IMR-90 (cell line): ENCODE results near the gene CCZ1B. TPM values are rescaled to one million over a fixed set of nuclear protein-coding genes. Genes with fewer than 3 reads are reported as not detected.
"Not testable (repeated sequence)": the region's sequence is repeated elsewhere in the genome, so short reads cannot be mapped to it uniquely, and the experiment has no call there.

ENCODE experiments used
- ATAC-seq: fragments of 200-7000 bp; cut with Tn5 transposase; 2 replicates; pipeline ENCODE4 v1.9.1; 2020; ENCODE audit warnings: low read depth, mild to moderate bottlenecking, moderate library complexity
- BruUV-seq: library from RNA; stranded (reverse); fragments of 400-500 nt; replicated peaks from 2 replicates; lab custom pipeline; 2021; lab: Mats Ljungman, UMichigan
- CTCF ChIA-PET: fragments of 300-600 bp; formaldehyde crosslinking; extraction: SDS; loops from one replicate; lab custom pipeline; 2021; ENCODE audit warnings: antibody characterized with exemption; lab: Yijun Ruan, JAX
- POLR2A ChIA-PET: fragments of 300-600 bp; sonication (Branson Sonifier 250); formaldehyde crosslinking; loops from one replicate; lab custom pipeline; 2022; ENCODE audit warnings: antibody characterized with exemption; ENCODE audit not compliant: unreplicated experiment; lab: Charles Lee
- DNase-seq: peaks from one replicate; pipeline ENCODE4 v3.0.0; 2013
- H2AFZ ChIP-seq: replicated peaks from 2 replicates; pipeline ENCODE3; 2013; ENCODE audit warnings: low read length, mild to moderate bottlenecking; ENCODE audit not compliant: poor library complexity
- H2AK5ac ChIP-seq: 2 replicates; pipeline ENCODE4 v1.6.1; 2013; ENCODE audit warnings: low read depth, low read length, inconsistent platforms
- H2AK9ac ChIP-seq: replicated peaks from 2 replicates; pipeline ENCODE3; 2013; ENCODE audit warnings: mild to moderate bottlenecking, low read depth, low read length, moderate library complexity; ENCODE audit not compliant: poor library complexity
- H2BK120ac ChIP-seq: 2 replicates; pipeline ENCODE4 v1.6.1; 2013; ENCODE audit warnings: low read depth, low read length, inconsistent platforms
- H2BK15ac ChIP-seq: 3 replicates; pipeline ENCODE4 v1.6.1; 2013; ENCODE audit warnings: low read depth, low read length, inconsistent platforms
- H2BK20ac ChIP-seq: 2 replicates; pipeline ENCODE4 v1.6.1; 2013; ENCODE audit warnings: low read depth, mild to moderate bottlenecking, inconsistent platforms, low read length, moderate library complexity
- H2BK5ac ChIP-seq: 2 replicates; pipeline ENCODE4 v1.6.1; 2013; ENCODE audit warnings: mild to moderate bottlenecking, low read depth, low read length, inconsistent platforms; ENCODE audit not compliant: poor library complexity, severe bottlenecking
- H3K14ac ChIP-seq: replicated peaks from 2 replicates; pipeline ENCODE4 v1.6.1; 2013; ENCODE audit warnings: low read depth, low read length, inconsistent platforms
- H3K18ac ChIP-seq: 2 replicates; pipeline ENCODE4 v1.6.1; 2013; ENCODE audit warnings: low read depth, low read length, control low read depth
- H3K23ac ChIP-seq: 2 replicates; pipeline ENCODE4 v1.6.1; 2013; ENCODE audit warnings: low read depth, low read length, inconsistent platforms
- H3K27ac ChIP-seq: 2 replicates; pipeline ENCODE4 v1.5.1; 2013; ENCODE audit warnings: mild to moderate bottlenecking, control low read depth, low read length; ENCODE audit not compliant: insufficient read depth
- H3K27me3 ChIP-seq: 2 replicates; pipeline ENCODE4 v1.6.1; 2013; ENCODE audit warnings: low read length; ENCODE audit not compliant: control insufficient read depth, insufficient read depth
- H3K36me3 ChIP-seq: 2 replicates; pipeline ENCODE4 v1.6.1; 2013; ENCODE audit warnings: low read length, mixed read lengths; ENCODE audit not compliant: control insufficient read depth, insufficient read depth
- H3K4ac ChIP-seq: 2 replicates; pipeline ENCODE4 v1.6.1; 2013; ENCODE audit warnings: low read depth, low read length, inconsistent platforms
- H3K4me1 ChIP-seq: 2 replicates; pipeline ENCODE4 v1.6.1; 2013; ENCODE audit warnings: low read length, mixed read lengths; ENCODE audit not compliant: control insufficient read depth, insufficient read depth
- H3K4me2 ChIP-seq: 2 replicates; pipeline ENCODE4 v1.6.1; 2013; ENCODE audit warnings: low read depth, mild to moderate bottlenecking, control low read depth, low read length, moderate library complexity
- H3K4me3 ChIP-seq: 2 replicates; pipeline ENCODE4 v1.5.1; 2013; ENCODE audit warnings: low read depth, mild to moderate bottlenecking, control low read depth, low read length, moderate library complexity; ENCODE audit not compliant: insufficient read depth
- H3K56ac ChIP-seq: 2 replicates; pipeline ENCODE4 v1.6.1; 2013; ENCODE audit warnings: low read length, inconsistent platforms; ENCODE audit not compliant: insufficient read depth; ENCODE audit errors: extremely low read depth
- H3K79me1 ChIP-seq, 2 experiments: 2 replicates each; pipeline ENCODE4 v1.6.1; 2013; ENCODE audit warnings: low read length in 2 of 2, inconsistent platforms in 1 of 2, low read depth in 1 of 2
- H3K9ac ChIP-seq: 2 replicates; pipeline ENCODE4 v1.6.1; 2013; ENCODE audit warnings: low read depth, low read length, control low read depth
- H3K9me1 ChIP-seq: 2 replicates; pipeline ENCODE4 v1.6.1; 2013; ENCODE audit warnings: low read length, inconsistent platforms; ENCODE audit not compliant: insufficient read depth
- H3K9me3 ChIP-seq: 2 replicates; pipeline ENCODE4 v1.6.1; 2013; ENCODE audit warnings: low read length; ENCODE audit not compliant: control insufficient read depth, insufficient read depth
- H4K20me1 ChIP-seq: 2 replicates; pipeline ENCODE4 v1.6.1; 2013; ENCODE audit warnings: low read length, inconsistent platforms; ENCODE audit not compliant: insufficient read depth
- H4K5ac ChIP-seq: 2 replicates; pipeline ENCODE4 v1.6.1; 2013; ENCODE audit warnings: mild to moderate bottlenecking, low read depth, low read length, control low read depth
- H4K8ac ChIP-seq, 2 experiments: 2 replicates each; pipeline ENCODE4 v1.6.1; 2013; ENCODE audit warnings: low read depth in 2 of 2, low read length in 2 of 2, control low read depth in 1 of 2, inconsistent platforms in 1 of 2
- H4K91ac ChIP-seq: 2 replicates; pipeline ENCODE4 v1.6.1; 2013; ENCODE audit warnings: low read depth, low read length, inconsistent platforms; ENCODE audit not compliant: insufficient read depth
- WGBS, 2 experiments: methylation state at CpG; one replicate each; pipeline versions ENCODE4 v1.1.5 to v1.1.7; 2013; ENCODE audit warnings: missing lambda C conversion rate in 2 of 2; ENCODE audit not compliant: insufficient read length in 1 of 2; ENCODE audit errors: extremely low coverage in 2 of 2; 5-methylcytosine and 5-hydroxymethylcytosine counted together
- dilution Hi-C: fragments of 300-500 bp; cut with HindIII; formaldehyde crosslinking; loops from one replicate; pipeline ENCODE4 v1.14.3; 2018; ENCODE audit warnings: low sequenced_read_pairs; ENCODE audit not compliant: unreplicated experiment
- in situ Hi-C: fragments of 300-500 bp; cut with MboI; formaldehyde crosslinking; loops from 3 replicates; pipeline ENCODE4 v1.14.3; 2019; ENCODE audit warnings: low sequenced_read_pairs, inconsistent platforms, mixed read lengths
- intact Hi-C: fragments of 100-400 bp; cut with micrococcal nuclease; formaldehyde crosslinking; loops from 2 replicates; pipeline ENCODE4 v1.10.0; 2022
- polyA plus RNA-seq, 3 experiments: library from polyadenylated mRNA; depleted of rRNA; stranded (reverse); fragments of >200 nt; gene quantifications; 2 replicates each; pipeline ENCODE4 v1.2.3, GENCODE V29; 2012; ENCODE audit warnings: low replicate concordance in 1 of 3
- total RNA-seq: library from RNA; depleted of rRNA; stranded (reverse); fragments of >200 nt; gene quantifications from 2 replicates; pipeline ENCODE4 v1.2.3, GENCODE V29; 2012

Gene CCZ1B
- total and polyA plus RNA-seq, 2 of the 4 experiments (the other 2 are of a cell fraction), result 25.5 to 41.0 TPM

GRCh38 chr7:6797218-6797617 is 28.9 kb downstream of the CCZ1B start:
- H3K56ac ChIP-seq, H3K9me1 ChIP-seq, H2AK9ac ChIP-seq, BruUV-seq, ATAC-seq, H3K9ac ChIP-seq, H2AK5ac ChIP-seq, H3K9me3 ChIP-seq, H3K4ac ChIP-seq, H2AFZ ChIP-seq, H3K4me3 ChIP-seq, H3K4me1 ChIP-seq, intact Hi-C loops, H2BK5ac ChIP-seq, CTCF ChIA-PET, POLR2A ChIA-PET, dilution Hi-C loops, H3K27me3 ChIP-seq, H3K79me1 ChIP-seq, H2BK15ac ChIP-seq, H3K36me3 ChIP-seq, H4K8ac ChIP-seq, H2BK20ac ChIP-seq, H2BK120ac ChIP-seq, H3K18ac ChIP-seq, H4K5ac ChIP-seq, H3K27ac ChIP-seq, H3K23ac ChIP-seq, in situ Hi-C loops, H3K14ac ChIP-seq, H4K91ac ChIP-seq, H3K4me2 ChIP-seq, H4K20me1 ChIP-seq, DNase-seq: not testable (repeated sequence)
- no CpG with 5 or more reads among the region's 5 CpGs for WGBS, 2 experiments

DNA sequence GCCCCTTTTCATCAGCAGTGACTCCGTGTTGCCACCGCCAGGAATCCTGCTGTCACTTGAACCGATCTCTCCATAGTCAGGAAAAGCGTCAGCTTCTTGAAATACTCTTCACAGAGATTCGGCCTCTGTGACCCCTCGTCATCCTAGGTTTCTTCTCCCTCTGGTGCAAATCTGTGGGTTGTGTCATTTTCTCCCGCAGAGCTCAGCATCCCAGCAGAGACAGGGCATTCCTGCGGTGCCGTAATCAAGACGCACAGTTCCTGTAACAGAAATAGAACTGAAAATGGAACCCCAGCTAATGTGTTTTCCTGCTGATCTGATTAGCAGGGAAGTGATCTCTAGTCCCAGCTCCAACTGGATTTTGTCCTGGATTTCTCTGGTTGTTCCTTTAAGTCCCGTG is 31.8 kb downstream of the CCZ1B start:
- H4K91ac ChIP-seq, H3K9ac ChIP-seq, H3K4ac ChIP-seq, ATAC-seq, H2AFZ ChIP-seq, H3K79me1 ChIP-seq, H3K14ac ChIP-seq, H2BK15ac ChIP-seq, H3K4me3 ChIP-seq, BruUV-seq, intact Hi-C loops, H3K4me1 ChIP-seq, H3K56ac ChIP-seq, H3K27me3 ChIP-seq, in situ Hi-C loops, H3K27ac ChIP-seq, H3K4me2 ChIP-seq, H3K36me3 ChIP-seq, H3K23ac ChIP-seq, H4K5ac ChIP-seq, POLR2A ChIA-PET, CTCF ChIA-PET, H2AK5ac ChIP-seq, DNase-seq, H2BK120ac ChIP-seq, H3K9me1 ChIP-seq, H3K18ac ChIP-seq, H4K8ac ChIP-seq, H2AK9ac ChIP-seq, H4K20me1 ChIP-seq, H2BK5ac ChIP-seq, H3K9me3 ChIP-seq, H2BK20ac ChIP-seq, dilution Hi-C loops: not testable (repeated sequence)
- WGBS, 2 experiments, result no CpG with 5 or more reads among the region's 11 CpGs
